ENCODE measurements around the gene OPRM1.

- TF ChIP-seq CTCF (IDR thresholded peaks at IDR 0.05) (no peak), POLR2A (IDR thresholded peaks at IDR 0.05) (no peak)
Measured at GRCh38 chr6:154230910-154231595, 192.0 kb downstream of the OPRM1 start.

All from body of pancreas (tissue), 4 donors.